OCI-LY1 (cell line): ENCODE measurements around the gene UBC.
"Not testable (repeated sequence)": the region's sequence is repeated elsewhere in the genome, so short reads cannot be mapped to it uniquely, and the experiment has no call there.

Experiments
- H2AFZ ChIP-seq: fragments of 200-600 bp; sonication (generic), shearing (Covaris generic); 2 replicates; pipeline ENCODE4 v1.6.0; 2014; ENCODE audit warnings: antibody characterized with exemption, mild to moderate bottlenecking, low read length
- H3F3A ChIP-seq: fragments of 200-600 bp; sonication (generic), shearing (Covaris generic); 2 replicates; pipeline ENCODE4 v1.6.0; 2014; ENCODE audit warnings: mild to moderate bottlenecking, antibody characterized with exemption, low read length, moderate library complexity; ENCODE audit not compliant: insufficient read depth
- H3K27ac ChIP-seq: fragments of 200-600 bp; sonication (generic); 2 replicates; pipeline ENCODE4 v1.5.1; 2014; ENCODE audit warnings: low read length, mixed run types, mild to moderate bottlenecking, low read depth; ENCODE audit not compliant: poor library complexity, severe bottlenecking
- H3K27me3 ChIP-seq: fragments of 200-600 bp; sonication (generic); 2 replicates; pipeline ENCODE4 v1.6.0; 2014; ENCODE audit warnings: antibody characterized with exemption, mild to moderate bottlenecking, low read length, moderate library complexity; ENCODE audit not compliant: insufficient read depth
- H3K36me3 ChIP-seq: fragments of 200-600 bp; sonication (generic); 2 replicates; pipeline ENCODE4 v1.6.1; 2014; ENCODE audit warnings: mild to moderate bottlenecking, antibody characterized with exemption, low read length, moderate library complexity, mixed read lengths; ENCODE audit not compliant: insufficient read depth
- H3K4me1 ChIP-seq: fragments of 200-600 bp; sonication (generic); 2 replicates; pipeline ENCODE4 v1.5.1; 2014; ENCODE audit warnings: mild to moderate bottlenecking, low read length, moderate library complexity; ENCODE audit not compliant: insufficient read depth, severe bottlenecking
- H3K4me2 ChIP-seq: fragments of 200-600 bp; sonication (generic), shearing (Covaris generic); 2 replicates; pipeline ENCODE4 v1.6.1; 2014; ENCODE audit warnings: low read length
- H3K4me3 ChIP-seq: fragments of 200-600 bp; sonication (generic); 2 replicates; pipeline ENCODE4 v1.5.1; 2014; ENCODE audit warnings: low read length, low read depth, mild to moderate bottlenecking, mixed read lengths; ENCODE audit not compliant: poor library complexity, severe bottlenecking
- H3K79me2 ChIP-seq: fragments of 200-600 bp; shearing (Covaris generic); 2 replicates; pipeline ENCODE4 v1.6.1; 2016; ENCODE audit warnings: mixed run types, low read length, mixed read lengths; ENCODE audit not compliant: insufficient read depth
- H3K9ac ChIP-seq: fragments of 200-600 bp; sonication (generic), shearing (Covaris generic); 2 replicates; pipeline ENCODE4 v1.6.1; 2014; ENCODE audit warnings: mild to moderate bottlenecking, low read length, mixed read lengths
- H3K9me2 ChIP-seq: fragments of 200-600 bp; sonication (generic), shearing (Covaris generic); 2 replicates; pipeline ENCODE4 v1.6.1; 2014; ENCODE audit warnings: low read depth, mild to moderate bottlenecking, low read length, mixed read lengths
- H3K9me3 ChIP-seq: fragments of 200-600 bp; shearing (Covaris generic); 2 replicates; pipeline ENCODE4 v1.6.1; 2014; ENCODE audit warnings: low read length, mixed read lengths
- H4K20me1 ChIP-seq: fragments of 200-600 bp; sonication (generic), shearing (Covaris generic); 2 replicates; pipeline ENCODE4 v1.6.0; 2016; ENCODE audit warnings: mild to moderate bottlenecking, low read length; ENCODE audit not compliant: insufficient read depth
- CTCF ChIP-seq: fragments of 200-600 bp; sonication (generic), shearing (Covaris generic); IDR thresholded peaks from 2 replicates; pipeline ENCODE4 v1.5.1; 2017; ENCODE audit warnings: mild to moderate bottlenecking, antibody characterized with exemption, low read length, moderate library complexity, mixed read lengths
- EZH2 ChIP-seq: fragments of 200-600 bp; sonication (generic), shearing (Covaris generic); IDR thresholded peaks from 2 replicates; pipeline ENCODE4 v1.8.0; 2017; ENCODE audit warnings: borderline replicate concordance, mixed run types, mild to moderate bottlenecking, antibody characterized with exemption, low read length, moderate library complexity, mixed read lengths

UBC gene

DNA sequence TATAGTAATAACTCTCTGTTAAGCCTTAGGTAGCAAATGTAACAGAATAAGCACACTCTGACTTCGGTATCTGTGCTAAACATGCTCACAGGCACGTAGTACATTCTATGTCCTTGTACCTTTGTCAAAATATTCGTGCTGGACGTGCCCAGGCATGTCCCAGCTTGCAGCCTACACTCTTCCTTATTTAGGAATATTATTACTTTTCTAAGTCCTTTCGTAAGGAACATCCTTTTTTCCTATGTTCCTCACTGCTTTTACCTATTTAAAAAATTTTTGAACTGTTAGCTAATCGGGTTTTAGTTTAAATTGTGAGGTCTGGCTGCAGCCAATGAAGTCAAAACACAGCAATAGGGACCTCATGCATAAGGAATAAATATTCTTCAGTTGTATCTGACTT lies 24.1 kb upstream of the UBC start:
- no peak for TF ChIP-seq CTCF
- TF ChIP-seq EZH2, result no peak
- Histone ChIP-seq H3F3A (0 out of 2 replicates have a peak, but pooled peaks cover 4% of the 10 kb centered on the region), H2AFZ (no peak overlapping the region), H3K27ac (peak overlapping the region; percentile 93), H3K9ac (peak overlapping the region; percentile 70), H3K9me3 (no peaks in the 10 kb centered on the region), H3K4me3 (peak overlapping the region; percentile 64), H3K79me2 (no peaks in the 10 kb centered on the region), H3K4me2 (peak overlapping the region; percentile 84), H4K20me1 (no peaks in the 10 kb centered on the region), H3K36me3 (no peaks in the 10 kb centered on the region), H3K4me1 (peaks cover 36% of the 10 kb centered on the region), H3K9me2 (no peaks in the 10 kb centered on the region), H3K27me3 (no peaks in the 10 kb centered on the region)

DNA sequence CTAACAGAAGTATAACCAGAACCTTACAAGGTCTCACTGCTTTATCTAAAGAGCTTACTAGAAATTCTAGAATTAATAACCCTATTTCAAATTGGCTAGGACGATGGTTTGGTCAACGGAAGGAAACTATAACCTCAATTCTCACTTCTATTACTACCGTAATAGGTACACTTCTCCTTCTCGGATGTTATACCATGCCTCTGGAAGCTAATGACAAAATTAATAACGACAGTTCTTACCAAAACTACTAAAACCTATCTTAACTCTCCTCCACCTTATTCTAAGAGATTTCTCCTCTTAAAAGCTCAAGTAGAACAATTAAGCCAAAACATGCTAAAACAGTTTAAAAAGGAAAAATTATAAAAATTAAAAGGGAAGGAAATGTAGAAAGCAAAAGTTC lies 23.7 kb upstream of the UBC start:
- peaks cover 36% of the 10 kb centered on the region for H3K4me1 ChIP-seq
- H3K9ac ChIP-seq, result peak overlapping the region; percentile 70
- H3K4me3 ChIP-seq, result peak overlapping the region; percentile 64
- peak overlapping the region; percentile 93 for H3K27ac ChIP-seq
- 0 out of 2 replicates have a peak, but pooled peaks cover 4% of the 10 kb centered on the region for H3F3A ChIP-seq
- no peaks in the 10 kb centered on the region for H4K20me1 ChIP-seq
- H3K4me2 ChIP-seq, result peak overlapping the region; percentile 84
- no peak overlapping the region for H2AFZ ChIP-seq
- TF ChIP-seq EZH2 (no peak), CTCF (no peak)
- no peaks in the 10 kb centered on the region for H3K9me3 ChIP-seq
- H3K9me2 ChIP-seq, result no peaks in the 10 kb centered on the region
- H3K36me3 ChIP-seq, result no peaks in the 10 kb centered on the region
- H3K27me3 ChIP-seq, result no peaks in the 10 kb centered on the region
- H3K79me2 ChIP-seq, result no peaks in the 10 kb centered on the region

DNA sequence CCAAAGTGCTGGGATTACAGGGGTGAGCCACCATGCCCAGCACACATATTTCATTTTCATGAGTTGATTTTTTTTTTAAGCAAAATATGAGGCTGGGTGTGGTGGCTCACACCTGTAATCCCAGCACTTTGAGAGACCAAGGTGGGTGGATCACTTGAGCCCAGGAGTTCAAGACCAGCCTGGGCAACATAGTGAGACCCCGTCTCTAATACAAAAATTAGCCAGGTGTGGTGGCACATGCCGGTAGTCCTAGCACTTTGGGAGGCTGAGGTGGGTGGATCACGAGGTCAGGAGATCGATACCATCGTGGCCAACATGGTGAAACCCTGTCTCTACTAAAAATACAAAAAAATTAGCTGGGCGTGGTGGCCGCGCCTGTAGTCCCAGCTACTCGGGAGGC lies 17.1 kb upstream of the UBC start:
- H3K79me2 ChIP-seq, H3F3A ChIP-seq, H3K9me3 ChIP-seq, H2AFZ ChIP-seq, H3K4me3 ChIP-seq, H3K9ac ChIP-seq, H3K27me3 ChIP-seq, H4K20me1 ChIP-seq, H3K36me3 ChIP-seq, H3K4me2 ChIP-seq, H3K27ac ChIP-seq, H3K9me2 ChIP-seq: not testable (repeated sequence)
- peaks cover 12% of the 10 kb centered on the region for H3K4me1 ChIP-seq

DNA sequence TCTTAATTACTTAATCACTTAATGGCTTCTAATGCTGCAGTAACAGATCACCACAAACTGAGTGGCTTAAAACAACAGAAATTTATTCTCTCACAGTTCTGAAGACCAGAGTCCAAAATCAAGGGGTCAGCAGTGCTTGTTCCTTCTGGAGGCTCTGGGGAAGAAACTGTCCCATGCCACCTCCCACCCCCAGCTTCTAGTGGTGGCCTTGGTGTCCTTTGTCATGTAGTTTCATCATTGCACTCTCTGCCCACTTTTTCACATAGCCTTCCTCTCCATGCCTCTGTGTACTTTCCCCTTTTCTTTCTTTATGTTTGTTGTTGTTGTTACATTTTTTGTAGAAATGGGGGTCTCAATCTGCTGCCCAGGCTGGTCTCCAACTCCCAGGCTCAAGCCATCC lies 16.1 kb upstream of the UBC start:
- TF ChIP-seq CTCF, result no peak
- no peaks in the 10 kb centered on the region for H3K9me3 ChIP-seq
- no peaks in the 10 kb centered on the region for H3K36me3 ChIP-seq
- H3K79me2 ChIP-seq, result no peaks in the 10 kb centered on the region
- H3K4me2 ChIP-seq, result no peak overlapping the region
- H3K4me3 ChIP-seq, result no peak overlapping the region
- H3K27ac ChIP-seq, result no peak overlapping the region
- H3F3A ChIP-seq, result no peaks in the 10 kb centered on the region
- no peak overlapping the region for H2AFZ ChIP-seq
- no peaks in the 10 kb centered on the region for H3K9me2 ChIP-seq
- no peak overlapping the region for H3K9ac ChIP-seq
- H3K27me3 ChIP-seq, result no peaks in the 10 kb centered on the region
- H4K20me1 ChIP-seq, result no peaks in the 10 kb centered on the region
- H3K4me1 ChIP-seq, result peaks cover 12% of the 10 kb centered on the region
